ENCODE results near the gene ASCC2.
"Not testable (repeated sequence)": the region's sequence is repeated elsewhere in the genome, so short reads cannot be mapped to it uniquely, and the experiment has no call there.

The ASCC2 gene

GRCh38 chr22:29856496-29856895 is 18.4 kb upstream of the ASCC2 start:
- DNase-seq (ENCODE audit: low spot score), result no peak

GRCh38 chr22:29855611-29856181 is 17.6 kb upstream of the ASCC2 start:
- no peak for DNase-seq (ENCODE audit: low spot score)

DNA sequence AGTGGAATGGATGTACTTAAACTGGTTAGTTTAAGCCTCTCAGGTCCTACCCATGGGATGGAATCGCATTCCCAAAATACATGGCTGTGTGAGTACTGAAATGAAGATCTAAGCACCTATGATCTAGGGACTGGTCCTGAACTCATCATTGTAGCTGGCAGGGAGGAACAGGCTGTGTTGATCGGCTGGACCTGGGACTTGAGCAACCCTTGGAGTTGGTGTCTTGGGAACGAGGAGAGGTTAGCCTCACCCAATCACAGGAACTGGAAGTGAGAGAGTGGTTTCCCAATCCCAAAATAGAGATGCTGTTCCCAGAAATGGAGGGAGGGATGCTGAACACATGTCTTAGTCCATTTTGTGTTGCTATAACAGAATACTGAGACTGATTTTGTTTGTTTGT is 16.4 kb upstream of the ASCC2 start:
- no peak for DNase-seq (ENCODE audit: low spot score)

GRCh38 chr22:29848111-29848510 is 10.0 kb upstream of the ASCC2 start:
- no peak for DNase-seq (ENCODE audit: low spot score)

GRCh38 chr22:29846290-29846689 is 8.2 kb upstream of the ASCC2 start:
- no peak for DNase-seq (ENCODE audit: low spot score)

GRCh38 chr22:29842740-29843139 is 4.7 kb upstream of the ASCC2 start:
- DNase-seq (ENCODE audit: low spot score), result no peak

GRCh38 chr22:29842172-29842571 is 4.1 kb upstream of the ASCC2 start:
- DNase-seq (ENCODE audit: low spot score), result no peak

DNA sequence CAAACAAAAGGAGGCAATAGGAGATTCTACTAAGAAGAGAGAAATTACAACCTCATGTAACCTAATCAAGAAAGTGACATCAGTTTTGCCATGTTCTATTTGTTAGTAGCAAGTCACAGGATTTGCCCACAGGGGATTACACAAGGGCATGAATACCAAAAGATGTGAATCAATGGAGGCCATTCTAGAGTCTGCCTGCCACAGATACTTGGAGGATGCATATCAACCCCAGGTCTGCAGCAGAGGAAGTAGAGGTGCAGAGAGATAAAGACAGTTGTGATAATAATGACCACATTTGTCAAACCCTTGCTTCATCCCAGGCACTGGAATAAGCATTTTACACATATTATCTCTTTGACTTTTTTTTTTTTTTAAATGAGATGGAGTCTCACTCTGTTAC is 2.4 kb upstream of the ASCC2 start:
- DNase-seq (ENCODE audit: low spot score), result no peak

GRCh38 chr22:29839039-29839438 is 965 bp upstream of the ASCC2 start:
- DNase-seq (ENCODE audit: low spot score), result no peak

DNA sequence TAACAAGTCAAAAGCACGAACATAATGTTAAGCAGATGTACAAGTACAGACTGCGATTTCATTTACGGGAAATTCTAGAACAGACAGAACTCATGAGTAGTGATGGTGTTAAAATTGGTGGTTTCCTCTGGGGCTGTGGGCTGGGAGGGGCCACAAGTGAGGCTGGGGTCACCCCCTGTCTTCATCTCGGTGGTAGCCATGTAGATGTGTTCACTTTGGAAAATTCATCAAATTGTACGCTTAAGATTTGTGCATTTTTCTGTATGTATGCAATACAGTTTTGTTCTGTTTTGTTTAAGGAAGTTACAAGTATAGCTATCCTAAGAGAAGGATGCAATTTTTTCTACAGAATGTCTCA is 504 bp upstream of the ASCC2 start:
- no peak for DNase-seq (ENCODE audit: low spot score)

DNA sequence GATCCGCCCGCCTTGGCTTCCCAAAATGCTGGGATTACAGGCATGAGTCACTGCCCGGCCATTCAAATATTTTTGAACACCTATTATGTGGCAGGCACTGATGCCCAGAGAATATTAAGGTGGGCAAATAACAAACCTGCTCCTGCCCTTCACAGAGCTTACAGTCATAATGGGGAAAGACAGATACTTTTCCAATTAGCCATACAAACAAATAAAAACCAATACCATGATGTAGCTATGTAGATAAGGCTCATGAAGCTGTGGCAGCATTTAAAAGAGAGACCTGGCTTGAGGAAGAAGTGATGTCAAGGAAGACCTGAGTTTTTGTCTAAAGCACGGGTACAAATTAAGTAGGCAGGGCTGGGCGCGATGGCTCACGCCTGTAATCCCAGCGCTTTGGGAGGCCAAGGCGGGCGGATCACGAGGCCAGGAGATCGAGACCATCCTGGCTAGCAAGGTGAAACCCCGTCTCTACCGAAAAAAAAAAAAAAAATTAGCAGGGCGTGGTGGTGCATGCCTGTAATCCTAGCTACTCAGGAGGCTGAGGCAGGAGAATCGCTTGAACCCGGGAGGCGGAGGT is 1.2 kb downstream of the ASCC2 start:
- DNase-seq (ENCODE audit: low spot score), result not testable (repeated sequence)

DNA sequence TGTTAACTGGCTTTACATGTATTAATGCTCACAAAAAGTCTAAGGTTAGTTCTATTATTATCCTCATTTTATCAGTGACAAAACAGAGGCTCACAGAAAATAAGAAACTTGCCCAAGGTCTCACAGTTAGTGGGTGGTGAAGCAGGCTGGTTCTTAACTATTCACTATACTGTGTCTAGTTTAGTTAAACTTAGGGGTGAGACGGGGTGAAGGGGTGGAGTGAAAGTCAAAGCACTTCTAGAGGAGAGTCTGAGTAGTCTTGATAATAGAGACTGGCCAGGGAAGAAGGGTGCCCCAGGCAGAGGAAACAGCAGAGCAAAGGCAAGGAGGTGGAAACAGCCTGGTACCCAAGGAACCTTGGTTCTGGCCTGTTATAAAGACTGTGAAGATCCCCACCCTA is 4.0 kb downstream of the ASCC2 start:
- DNase-seq (ENCODE audit: low spot score), result no peak

- no peak for DNase-seq (ENCODE audit: low spot score)
Measured at GRCh38 chr22:29833392-29833965, 4.6 kb downstream of the ASCC2 start.

DNA sequence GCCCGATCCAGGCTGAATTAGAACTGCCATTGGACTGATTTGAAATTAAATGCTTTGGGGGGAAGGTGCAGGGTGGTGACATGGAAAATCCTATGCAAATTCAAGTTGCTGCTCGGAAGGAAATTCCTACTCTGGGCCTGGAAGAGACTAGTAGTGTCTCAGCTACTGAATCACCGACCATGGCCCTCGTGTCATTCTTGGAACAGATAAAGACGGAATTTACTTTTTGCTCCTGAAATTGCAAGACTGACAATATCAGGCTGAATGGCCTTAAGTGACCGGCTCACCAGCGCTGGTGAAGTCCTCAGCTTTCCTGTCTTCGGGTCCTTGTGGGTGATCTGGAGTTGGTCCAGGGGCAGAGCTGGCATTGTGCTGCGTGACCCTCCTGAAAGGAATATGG is 6.1 kb downstream of the ASCC2 start:
- DNase-seq (ENCODE audit: low spot score), result no peak

DNA sequence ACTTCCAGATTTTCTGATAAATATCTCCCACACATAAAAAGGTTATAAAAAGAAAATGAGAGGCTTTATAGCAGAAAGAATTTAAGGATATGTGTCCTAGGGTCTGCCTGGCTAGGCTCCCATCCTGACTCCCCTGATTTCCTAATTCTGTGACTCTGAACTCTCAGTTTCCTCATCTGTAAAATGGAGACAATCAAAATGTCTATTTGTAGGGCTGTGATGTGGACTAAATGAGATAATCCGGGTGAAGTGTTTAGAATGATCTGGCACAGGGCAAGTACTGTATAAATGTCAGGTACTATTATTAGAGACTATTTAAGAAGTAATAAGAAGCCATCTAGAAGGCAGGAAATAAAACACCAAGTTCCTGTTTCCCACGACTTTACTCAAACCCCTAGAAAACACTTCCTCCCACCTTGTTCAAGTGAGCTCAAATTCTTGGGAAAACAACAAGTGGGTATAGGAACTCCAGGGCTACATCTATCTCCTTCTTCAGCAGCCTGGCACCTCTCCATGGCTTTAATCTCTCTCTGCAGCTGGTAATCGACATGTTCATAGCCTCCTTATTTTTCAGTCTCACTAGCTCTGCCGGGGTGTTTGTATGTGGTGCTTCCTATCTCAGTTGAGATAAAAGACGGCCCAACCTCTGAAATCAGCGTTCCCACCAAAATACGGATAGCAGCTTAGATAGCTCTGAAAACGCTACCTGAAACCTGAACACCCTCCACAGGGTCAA is 6.7 kb downstream of the ASCC2 start:
- DNase-seq (ENCODE audit: low spot score), result no peak

- DNase-seq (ENCODE audit: low spot score), result no peak
Measured at GRCh38 chr22:29830585-29830984, 7.5 kb downstream of the ASCC2 start.

- DNase-seq (ENCODE audit: low spot score), result not testable (repeated sequence)
Measured at GRCh38 chr22:29827726-29828125, 10.3 kb downstream of the ASCC2 start.

DNA sequence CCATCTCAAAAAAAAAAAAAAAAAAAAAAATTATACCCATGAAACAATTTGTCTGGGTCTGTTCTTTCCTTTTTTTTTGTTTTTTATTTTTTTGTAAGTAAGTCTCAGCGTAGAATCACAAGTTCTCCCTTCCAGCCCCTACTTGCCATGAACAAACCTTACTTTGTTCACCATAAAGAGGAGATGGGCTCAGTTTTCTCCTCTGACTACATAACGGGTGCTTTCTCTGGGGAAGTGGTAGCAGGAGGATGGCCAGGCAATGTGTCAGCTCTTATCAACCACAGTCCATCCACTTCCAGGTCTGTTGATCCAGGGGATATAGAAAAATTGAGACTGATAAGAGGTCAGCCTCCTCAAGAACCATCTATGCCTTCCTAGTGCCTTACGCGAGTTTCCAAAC is 11.0 kb downstream of the ASCC2 start:
- DNase-seq (ENCODE audit: low spot score), result no peak

DNA sequence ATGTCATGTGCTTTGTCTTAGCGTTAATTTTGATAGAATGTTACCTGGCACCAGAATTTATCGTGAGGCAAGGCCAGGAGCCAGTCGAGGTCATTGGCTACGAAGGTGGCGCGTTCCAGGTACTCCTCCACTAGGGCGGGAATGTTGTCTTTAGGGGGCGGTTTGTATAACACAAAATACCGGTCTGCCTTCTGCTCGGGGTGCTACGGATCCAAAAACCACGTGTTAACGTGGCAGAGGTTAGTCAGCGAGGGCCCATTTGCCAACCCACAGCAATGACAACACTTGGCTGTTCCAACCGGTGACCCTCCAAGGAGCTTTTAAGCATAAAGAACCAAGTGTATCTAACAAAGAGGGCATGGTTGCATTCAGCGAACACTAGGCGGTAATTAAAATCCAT is 12.5 kb downstream of the ASCC2 start:
- no peak for DNase-seq (ENCODE audit: low spot score)

- no peak for DNase-seq (ENCODE audit: low spot score)
Measured at GRCh38 chr22:29824677-29825076, 13.4 kb downstream of the ASCC2 start.

DNA sequence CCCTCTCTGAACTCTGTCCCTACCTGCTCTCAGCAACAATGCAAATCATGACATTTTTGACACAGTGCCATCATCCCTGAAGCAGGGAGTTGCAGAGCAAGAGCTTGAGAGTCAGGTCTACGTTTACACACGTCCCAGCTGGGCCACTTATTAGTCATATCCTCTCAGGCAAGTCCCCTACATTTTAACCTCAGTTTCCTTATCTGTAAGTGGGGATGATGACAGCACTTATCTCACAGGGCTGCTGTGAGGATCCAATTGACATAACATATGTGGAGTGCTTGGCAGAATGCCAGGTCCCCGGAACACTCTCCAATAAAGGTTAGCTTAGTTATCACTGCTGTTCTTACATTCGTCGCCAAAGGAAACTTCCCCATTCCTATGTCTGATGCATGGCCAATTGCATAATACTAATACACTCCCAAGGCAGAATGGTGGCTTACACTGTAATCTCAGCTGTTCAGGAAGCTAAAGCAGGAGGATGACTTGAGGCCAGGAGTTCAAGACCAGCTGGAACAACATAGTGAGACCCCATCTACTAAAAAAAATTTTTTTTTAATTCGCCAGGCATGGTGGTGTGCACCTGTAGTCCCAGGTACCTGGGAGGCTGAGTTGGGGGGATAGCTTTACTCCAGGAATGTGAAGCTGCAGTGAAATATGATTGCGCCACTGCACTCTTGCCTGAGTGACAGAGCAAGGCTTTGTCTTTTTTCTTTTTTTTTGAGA is 16.6 kb downstream of the ASCC2 start:
- DNase-seq (ENCODE audit: low spot score), result peak; percentile 43

DNA sequence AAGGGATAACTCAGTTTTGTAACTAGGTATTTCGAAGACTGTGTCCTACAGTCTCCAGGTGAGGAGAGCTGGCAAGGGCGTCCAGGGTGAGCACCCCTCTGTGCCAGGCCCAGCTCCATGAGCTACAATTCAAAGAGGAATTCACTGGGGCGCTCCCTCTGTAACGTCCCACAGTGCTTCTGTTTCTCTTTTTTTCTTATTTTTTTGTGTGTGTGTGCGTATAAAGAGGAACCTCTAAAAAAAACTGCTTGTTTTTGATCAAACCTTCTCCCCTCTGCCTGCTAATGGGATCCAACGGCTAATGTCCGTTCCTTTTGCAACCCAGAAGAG is 17.1 kb downstream of the ASCC2 start:
- DNase-seq (ENCODE audit: low spot score), result no peak

- no peak for DNase-seq (ENCODE audit: low spot score)
Measured at GRCh38 chr22:29819501-29819900, 18.6 kb downstream of the ASCC2 start.
